Stomach (tissue), 9 donors: ENCODE measurements around the gene ROGDI. TPM values are rescaled to one million over a fixed set of nuclear protein-coding genes. Genes with fewer than 3 reads are reported as not detected.

Experiments
- DNase-seq, 2 donors: peaks; one replicate each; pipeline versions ENCODE4 v3.0.0 to v3.0.0-alpha.2; 2013 to 2019
- H3K27ac ChIP-seq, 5 donors: fragments of 200-600 bp in 4 of 5; sonication (generic) in 4 of 5; one replicate each; pipeline ENCODE4 v1.5.1; 2013 to 2019; ENCODE audit warnings: mild to moderate bottlenecking in 1 of 5, moderate library complexity in 1 of 5
- H3K27me3 ChIP-seq, 3 donors: fragments of 200-600 bp; sonication (generic); one replicate each; pipeline ENCODE4 v1.5.1; 2017 to 2019; ENCODE audit warnings: mixed run types in 1 of 3
- H3K36me3 ChIP-seq, 4 donors: fragments of 200-600 bp; sonication (generic); 1 replicate in 3 of 4; 2 replicates in 1 of 4; pipeline ENCODE4 v1.5.1; 2016 to 2019
- H3K4me1 ChIP-seq, 4 donors: fragments of 200-600 bp; sonication (generic); one replicate each; pipeline ENCODE4 v1.5.1; 2016 to 2019
- H3K4me3 ChIP-seq, 4 donors: fragments of 200-600 bp; sonication (generic) in 3 of 4; one replicate each; pipeline ENCODE4 v1.5.1; 2016 to 2019; ENCODE audit warnings: mild to moderate bottlenecking in 1 of 4
- H3K9me3 ChIP-seq, 4 donors: fragments of 200-600 bp; sonication (generic); one replicate each; pipeline ENCODE4 v1.5.1; 2016 to 2019
- CTCF ChIP-seq, 7 experiments: fragments of 450-650 bp in 4 of 7; fragments of 200-600 bp in 3 of 7; sonication (generic) in 3 of 7; IDR thresholded peaks; one replicate each; pipeline ENCODE4 v1.5.1; 2016 to 2019; ENCODE audit warnings: antibody characterized with exemption in 7 of 7, control low read depth in 2 of 7, mild to moderate bottlenecking in 1 of 7
- EP300 ChIP-seq: sonication (generic); formaldehyde crosslinking; IDR thresholded peaks from one replicate; pipeline ENCODE4 v1.6.1; 2017; ENCODE audit warnings: antibody characterized with exemption
- POLR2A ChIP-seq, 4 donors: fragments of 450-650 bp; IDR thresholded peaks; one replicate each; pipeline ENCODE4 v1.6.1; 2016; ENCODE audit warnings: antibody characterized with exemption in 4 of 4, control low read depth in 2 of 4, mild to moderate bottlenecking in 1 of 4, moderate library complexity in 1 of 4
- POLR2AphosphoS5 ChIP-seq, 3 donors: sonication (generic); formaldehyde crosslinking; IDR thresholded peaks; one replicate each; pipeline ENCODE4 v1.6.1; 2016; ENCODE audit warnings: antibody characterized with exemption in 3 of 3
- whole genome bisulfite sequencing, 5 donors: extraction: QIAGEN DNeasy Blood & Tissue Kit in 3 of 5; methylation state at CpG; one replicate each; pipeline versions ENCODE4 v1.1.5 to v1.1.7; 2013 to 2018; 5-methylcytosine and 5-hydroxymethylcytosine counted together
- intact Hi-C: fragments of 100-400 bp; cut with DNase I; formaldehyde crosslinking; loops from one replicate; pipeline ENCODE4 v1.15.1; 2023; ENCODE audit warnings: low total_unique reads
- polyA plus RNA-seq, 3 donors: library from polyadenylated mRNA; stranded (reverse); fragments of 200-250 nt; gene quantifications; one replicate each; pipeline ENCODE4 v1.2.3, GENCODE V29; 2013
- total RNA-seq, 5 donors: library from RNA; depleted of rRNA; stranded (reverse); fragments of >200 nt; gene quantifications; one replicate each; pipeline versions ENCODE4 v1.1.0 to v1.2.3, GENCODE V29; 2014 to 2016
- donor health status: healthy with polysubstance abuse.
- donor health status: Bipolar disorder and iron deficiency.
- donor health status: healthy.

The ROGDI gene
- total and polyA plus RNA-seq, 8 donors = 6.1 to 350 (median 45.8) TPM

DNA sequence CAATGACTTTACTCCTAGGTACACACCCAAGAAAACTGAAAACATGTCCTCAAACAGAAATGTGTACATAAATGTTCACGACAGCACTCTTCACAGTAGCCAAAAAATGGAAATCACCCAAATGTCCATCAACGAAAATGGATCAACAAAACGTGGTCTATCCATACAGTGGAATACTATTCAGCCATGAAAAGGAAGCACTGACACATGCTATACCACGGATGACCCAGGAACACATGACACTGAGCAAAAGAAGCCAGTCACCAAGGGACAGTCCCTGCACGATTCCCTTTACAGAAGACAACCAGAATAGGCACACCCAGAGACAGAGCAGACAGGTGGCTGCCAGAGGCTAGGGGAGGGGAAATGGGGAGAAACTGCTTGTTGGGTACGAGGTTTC is 46.7 kb downstream of the ROGDI start:
- no peak overlapping the region for H3K27ac ChIP-seq
- H3K4me1 ChIP-seq = no peaks in the 10 kb centered on the region
- no peaks in the 10 kb centered on the region for H3K9me3 ChIP-seq
- peaks cover 54 to 100% (median 100%) of the 10 kb centered on the region in 4 donors for H3K36me3 ChIP-seq
- H3K4me3 ChIP-seq = no peak overlapping the region
- intact Hi-C loops = no loop called here
- no peak for DNase-seq
- TF ChIP-seq POLR2AphosphoS5 (IDR thresholded peaks at IDR 0.05) = no peak
- H3K27me3 ChIP-seq = no peaks in the 10 kb centered on the region
- 95 to 98% (median 96%) methylated on average over 6 of the region's 6 CpGs for WGBS, 5 donors

- no peak for TF ChIP-seq POLR2AphosphoS5 (IDR thresholded peaks at IDR 0.05)
- TF ChIP-seq EP300 = no peak
- no peak for TF ChIP-seq CTCF (IDR thresholded peaks at IDR 0.05)
- no peak for DNase-seq
- H3K9me3 ChIP-seq = no peaks in the 10 kb centered on the region
- intact Hi-C loops = no loop called here
- 97 to 99% (median 98%) methylated on average over 4 of the region's 4 CpGs for WGBS, 5 donors
- H3K27ac ChIP-seq = no peak overlapping the region
- H3K4me3 ChIP-seq = no peak overlapping the region
- H3K36me3 ChIP-seq = peaks cover 46 to 100% (median 100%) of the 10 kb centered on the region in 4 donors
- H3K4me1 ChIP-seq = no peaks in the 10 kb centered on the region
- H3K27me3 ChIP-seq = no peaks in the 10 kb centered on the region
Measured at GRCh38 chr16:4754865-4755264, 47.6 kb downstream of the ROGDI start.

- no peaks in the 10 kb centered on the region for H3K27me3 ChIP-seq
- TF ChIP-seq CTCF (IDR thresholded peaks at IDR 0.05) (no peak), EP300 (no peak), POLR2A (IDR thresholded peaks at IDR 0.05) (no peak), POLR2AphosphoS5 (IDR thresholded peaks at IDR 0.05) (no peak)
- DNase-seq = no peak
- peaks cover 40 to 100% (median 96%) of the 10 kb centered on the region in 4 donors for H3K36me3 ChIP-seq
- H3K9me3 ChIP-seq = no peaks in the 10 kb centered on the region
- WGBS, 5 donors = 89 to 93% (median 90%) methylated on average over 11 of the region's 11 CpGs
- H3K4me3 ChIP-seq = no peak overlapping the region
- intact Hi-C loops = no loop called here
- no peak overlapping the region for H3K27ac ChIP-seq
- H3K4me1 ChIP-seq = no peaks in the 10 kb centered on the region
Measured at GRCh38 chr16:4753227-4753626, 49.2 kb downstream of the ROGDI start.

GRCh38 chr16:4752351-4753100 is 49.9 kb downstream of the ROGDI start:
- Histone ChIP-seq H3K4me1 (peaks cover 0 to 3% (median under 1%) of the 10 kb centered on the region in 4 donors), H3K36me3 (peaks cover 35 to 93% (median 89%) of the 10 kb centered on the region in 4 donors), H3K9me3 (no peaks in the 10 kb centered on the region), H3K27me3 (no peaks in the 10 kb centered on the region), H3K27ac (no peak overlapping the region), H3K4me3 (no peak overlapping the region)
- intact Hi-C loops = no loop called here
- TF ChIP-seq CTCF (IDR thresholded peaks at IDR 0.05) = no peak
- TF ChIP-seq EP300 = no peak
- TF ChIP-seq POLR2A (IDR thresholded peaks at IDR 0.05) = no peak
- TF ChIP-seq POLR2AphosphoS5 (IDR thresholded peaks at IDR 0.05) = no peak
- WGBS, 5 donors = 92 to 96% (median 96%) methylated on average over 16 to 44 of the region's 44 CpGs
- DNase-seq = no peak

DNA sequence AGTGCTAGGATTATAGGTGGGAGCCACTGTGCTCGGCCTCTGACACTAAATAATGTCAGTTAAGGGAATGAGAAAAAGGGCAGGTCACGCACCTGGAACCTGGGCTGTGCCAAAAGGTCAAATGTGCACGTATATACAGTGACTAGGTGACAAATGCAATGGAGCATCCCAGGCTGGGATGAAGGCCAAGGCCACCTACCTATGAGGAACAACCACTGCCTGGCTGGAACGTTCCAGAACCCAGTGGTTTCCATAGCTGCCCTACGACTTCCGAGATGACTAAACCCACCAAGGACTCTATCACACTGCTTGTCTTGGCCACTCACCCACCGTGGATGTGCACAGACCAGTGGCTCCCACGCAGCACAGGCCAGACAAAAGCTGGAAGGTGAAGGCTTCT is 51.5 kb downstream of the ROGDI start:
- intact Hi-C loops = no loop called here
- H3K36me3 ChIP-seq = peaks cover 35 to 77% (median 73%) of the 10 kb centered on the region in 4 donors
- no peak overlapping the region for H3K27ac ChIP-seq
- TF ChIP-seq POLR2AphosphoS5 (IDR thresholded peaks at IDR 0.05) = no peak
- no peak for TF ChIP-seq EP300
- no peak for TF ChIP-seq POLR2A (IDR thresholded peaks at IDR 0.05)
- no peak for TF ChIP-seq CTCF (IDR thresholded peaks at IDR 0.05)
- 81 to 89% (median 86%) methylated on average over 8 of the region's 8 CpGs for WGBS, 5 donors
- H3K4me3 ChIP-seq = no peak overlapping the region
- H3K27me3 ChIP-seq = no peaks in the 10 kb centered on the region
- H3K9me3 ChIP-seq = no peaks in the 10 kb centered on the region
- peaks cover 12 to 17% (median 16%) of the 10 kb centered on the region in 4 donors for H3K4me1 ChIP-seq
- no peak for DNase-seq
